ENCODE measurements around the gene PDHA2. TPM values are rescaled to one million over a fixed set of nuclear protein-coding genes. Genes with fewer than 3 reads are reported as not detected.

Gene PDHA2
- total and polyA plus RNA-seq, 8 donors, result not detected

DNA sequence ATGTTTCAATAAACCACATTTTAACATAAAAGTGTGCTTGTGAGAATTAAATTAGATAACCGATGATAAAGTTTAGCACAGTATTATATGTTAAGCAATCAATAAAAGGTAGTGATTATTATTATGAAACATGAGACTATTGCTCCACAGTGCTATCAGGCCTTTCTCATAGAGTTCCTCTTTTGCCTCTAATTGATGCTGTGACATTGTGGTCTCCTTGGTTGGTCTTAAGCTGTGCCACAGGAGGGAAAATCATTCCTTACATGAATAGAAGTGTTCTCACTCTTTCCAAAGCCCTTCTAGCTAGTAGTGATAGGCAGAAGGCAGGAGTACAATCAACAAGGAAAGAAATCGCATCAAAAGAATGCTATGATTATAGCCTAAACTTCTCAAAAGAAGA, 9.2 kb upstream of the PDHA2 start:
- Histone ChIP-seq H3K27me3 (no peaks in the 10 kb centered on the region), H3K4me3 (no peak overlapping the region), H3K4me1 (no peaks in the 10 kb centered on the region), H3K27ac (no peak overlapping the region), H3K36me3 (no peaks in the 10 kb centered on the region), H3K9me3 (no peaks in the 10 kb centered on the region)
- no peak for DNase-seq
- ATAC-seq, result no peak
- intact Hi-C loops (cut with DNase I), result no loop called here
- TF ChIP-seq, protein P1, sequence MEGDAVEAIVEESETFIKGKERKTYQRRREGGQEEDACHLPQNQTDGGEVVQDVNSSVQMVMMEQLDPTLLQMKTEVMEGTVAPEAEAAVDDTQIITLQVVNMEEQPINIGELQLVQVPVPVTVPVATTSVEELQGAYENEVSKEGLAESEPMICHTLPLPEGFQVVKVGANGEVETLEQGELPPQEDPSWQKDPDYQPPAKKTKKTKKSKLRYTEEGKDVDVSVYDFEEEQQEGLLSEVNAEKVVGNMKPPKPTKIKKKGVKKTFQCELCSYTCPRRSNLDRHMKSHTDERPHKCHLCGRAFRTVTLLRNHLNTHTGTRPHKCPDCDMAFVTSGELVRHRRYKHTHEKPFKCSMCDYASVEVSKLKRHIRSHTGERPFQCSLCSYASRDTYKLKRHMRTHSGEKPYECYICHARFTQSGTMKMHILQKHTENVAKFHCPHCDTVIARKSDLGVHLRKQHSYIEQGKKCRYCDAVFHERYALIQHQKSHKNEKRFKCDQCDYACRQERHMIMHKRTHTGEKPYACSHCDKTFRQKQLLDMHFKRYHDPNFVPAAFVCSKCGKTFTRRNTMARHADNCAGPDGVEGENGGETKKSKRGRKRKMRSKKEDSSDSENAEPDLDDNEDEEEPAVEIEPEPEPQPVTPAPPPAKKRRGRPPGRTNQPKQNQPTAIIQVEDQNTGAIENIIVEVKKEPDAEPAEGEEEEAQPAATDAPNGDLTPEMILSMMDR (IDR thresholded peaks at IDR 0.05), result no peak

DNA sequence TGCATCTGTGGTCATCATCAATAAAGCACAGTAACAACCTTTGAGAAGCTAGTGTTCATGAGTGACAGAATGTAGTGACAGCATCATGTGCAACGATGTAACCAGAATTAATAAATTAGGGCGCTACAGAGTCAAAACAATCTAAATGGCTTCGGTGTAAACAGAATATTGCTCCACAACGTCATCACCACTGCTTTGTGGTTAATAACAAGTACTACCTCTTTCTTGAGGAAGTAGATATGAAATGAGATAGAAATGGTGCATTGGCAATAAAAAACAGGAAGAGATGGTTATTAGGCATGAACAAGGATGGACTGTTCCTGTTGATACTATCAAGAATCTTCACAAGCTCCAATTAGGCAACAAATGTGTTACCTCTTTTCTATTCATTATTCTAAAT, 8.7 kb upstream of the PDHA2 start:
- DNase-seq, result no peak
- H3K4me1 ChIP-seq, result no peaks in the 10 kb centered on the region
- no peak for ATAC-seq
- no peaks in the 10 kb centered on the region for H3K36me3 ChIP-seq
- H3K27ac ChIP-seq, result no peak overlapping the region
- no peaks in the 10 kb centered on the region for H3K9me3 ChIP-seq
- intact Hi-C loops (cut with DNase I), result no loop called here
- TF ChIP-seq, protein P1 (IDR thresholded peaks at IDR 0.05), result no peak
- no peak overlapping the region for H3K4me3 ChIP-seq
- H3K27me3 ChIP-seq, result no peaks in the 10 kb centered on the region

DNA sequence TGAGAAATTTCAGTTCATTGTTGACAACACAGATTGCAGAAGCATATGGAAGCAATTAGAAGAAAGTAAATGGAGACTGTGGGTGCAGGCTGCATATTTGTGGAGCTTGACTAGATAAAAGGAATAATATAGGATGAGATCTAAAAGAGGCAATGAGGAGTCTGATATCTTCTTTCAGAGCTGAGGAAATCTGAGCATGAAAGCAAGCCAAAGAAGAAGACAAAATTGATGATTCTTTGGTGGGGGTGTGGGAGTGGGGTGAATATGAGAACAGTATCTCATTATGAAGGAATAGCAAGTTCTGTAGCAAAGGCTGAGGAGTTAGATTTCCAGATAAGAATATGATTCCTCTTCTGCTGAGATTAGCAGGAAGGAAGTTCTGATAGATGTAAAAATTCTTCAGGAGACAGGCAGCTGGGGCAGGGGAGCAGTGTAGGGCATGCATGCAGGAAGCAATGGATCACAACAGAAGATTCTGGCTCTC, 6.1 kb upstream of the PDHA2 start:
- no peaks in the 10 kb centered on the region for H3K9me3 ChIP-seq
- no peaks in the 10 kb centered on the region for H3K4me1 ChIP-seq
- intact Hi-C loops (cut with DNase I), result no loop called here
- TF ChIP-seq, protein P1 (IDR thresholded peaks at IDR 0.05), result no peak
- ATAC-seq (no peak), DNase-seq (no peak)
- H3K27me3 ChIP-seq, result no peaks in the 10 kb centered on the region
- no peak overlapping the region for H3K27ac ChIP-seq
- H3K36me3 ChIP-seq, result no peaks in the 10 kb centered on the region
- H3K4me3 ChIP-seq, result no peak overlapping the region

DNA sequence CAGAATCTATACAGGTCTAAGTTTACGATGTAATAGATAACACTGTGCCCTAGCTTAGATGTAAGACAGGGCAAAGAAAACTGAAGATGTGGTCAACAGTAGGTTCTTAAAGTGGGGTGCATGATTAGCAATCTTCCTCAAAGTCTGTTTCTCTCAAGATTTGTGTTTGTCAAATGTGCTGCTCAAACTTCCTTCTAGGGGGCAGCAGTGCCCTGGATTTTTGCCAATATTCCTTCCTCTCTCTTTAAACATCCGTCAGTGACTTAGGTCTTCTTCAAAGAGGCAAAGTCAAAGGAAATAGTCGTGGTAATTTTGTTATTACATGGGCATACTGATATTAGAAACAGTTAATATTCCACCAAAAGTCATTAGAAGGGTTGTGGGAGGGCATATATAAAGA, 4.2 kb upstream of the PDHA2 start:
- H3K4me3 ChIP-seq, result no peak overlapping the region
- H3K27ac ChIP-seq, result no peak overlapping the region
- ATAC-seq, result no peak
- TF ChIP-seq, protein P1 (IDR thresholded peaks at IDR 0.05), result no peak
- H3K9me3 ChIP-seq, result peaks cover 0 to 4% of the 10 kb centered on the region in 2 donors
- peak in 1 of 4 donors; percentile 6 for DNase-seq
- intact Hi-C loops (cut with DNase I), result no loop called here
- H3K27me3 ChIP-seq, result no peaks in the 10 kb centered on the region
- H3K4me1 ChIP-seq, result no peaks in the 10 kb centered on the region
- no peaks in the 10 kb centered on the region for H3K36me3 ChIP-seq

DNA sequence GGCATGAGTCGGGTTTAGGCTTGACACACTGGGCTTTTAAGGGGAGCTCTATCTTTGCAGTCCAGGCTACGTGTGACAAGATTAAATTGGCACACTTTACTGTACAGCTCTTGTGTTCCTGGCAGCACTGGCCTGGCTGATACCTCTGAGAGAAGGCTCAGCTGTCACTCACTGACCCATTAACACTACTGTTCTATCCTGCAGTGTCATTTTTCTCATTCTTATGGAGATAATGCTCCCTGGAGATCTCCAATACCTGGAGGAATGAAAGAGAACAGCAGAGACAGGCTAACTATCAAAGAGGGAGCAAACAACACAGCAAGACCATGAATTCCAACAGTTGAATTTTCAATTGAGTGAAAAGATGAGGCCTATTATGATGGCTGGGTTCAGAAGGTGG, 1.7 kb upstream of the PDHA2 start:
- DNase-seq, result no peak
- Histone ChIP-seq H3K36me3 (no peaks in the 10 kb centered on the region), H3K4me3 (no peak overlapping the region), H3K9me3 (peaks cover 0 to 4% of the 10 kb centered on the region in 2 donors), H3K27me3 (no peaks in the 10 kb centered on the region), H3K4me1 (no peaks in the 10 kb centered on the region), H3K27ac (no peak overlapping the region)
- intact Hi-C loops (cut with DNase I), result no loop called here
- no peak for ATAC-seq
- TF ChIP-seq, protein P1 (IDR thresholded peaks at IDR 0.05), result no peak
